Calu3 (cell line): ENCODE data around the gene KIF6. TPM values are rescaled to one million over a fixed set of nuclear protein-coding genes. Genes with fewer than 3 reads are reported as not detected.
A peak's percentile ranks its signal among the peaks of the same experiment; 100 is the strongest.
"Not testable (repeated sequence)": the region's sequence is repeated elsewhere in the genome, so short reads cannot be mapped to it uniquely, and the experiment has no call there.

Experiments
- BruUV-seq: library from RNA; stranded (reverse); fragments of 400-500 nt; replicated peaks from 2 replicates; lab custom pipeline; 2021; lab: Mats Ljungman, UMichigan
- CTCF ChIA-PET: fragments of 300-600 bp; sonication (Branson Sonifier 250); formaldehyde crosslinking; loops from one replicate; lab custom pipeline; 2022; ENCODE audit warnings: antibody characterized with exemption; lab: Charles Lee
- DNase-seq: peaks from one replicate; pipeline ENCODE4 v3.0.0; 2022
- H3K27ac Mint-ChIP-seq: one replicate; pipeline ENCODE4 v1.8.0; 2022; ENCODE audit warnings: mixed read lengths; ENCODE audit not compliant: unreplicated experiment
- H3K27me3 Mint-ChIP-seq: one replicate; pipeline ENCODE4 v1.8.0; 2022; ENCODE audit warnings: mixed read lengths; ENCODE audit not compliant: unreplicated experiment
- H3K36me3 Mint-ChIP-seq: one replicate; pipeline ENCODE4 v1.8.0; 2022; ENCODE audit warnings: mild to moderate bottlenecking, moderate library complexity, mixed read lengths; ENCODE audit not compliant: insufficient read depth, unreplicated experiment
- H3K4me1 Mint-ChIP-seq: one replicate; pipeline ENCODE4 v1.8.0; 2022; ENCODE audit warnings: mild to moderate bottlenecking, low read depth, mixed read lengths; ENCODE audit not compliant: unreplicated experiment
- H3K4me3 Mint-ChIP-seq: one replicate; pipeline ENCODE4 v1.8.0; 2022; ENCODE audit warnings: mild to moderate bottlenecking, low read depth, moderate library complexity, mixed read lengths; ENCODE audit not compliant: unreplicated experiment
- H3K9me3 Mint-ChIP-seq: one replicate; pipeline ENCODE4 v1.8.0; 2022; ENCODE audit warnings: low read depth, mixed read lengths; ENCODE audit not compliant: unreplicated experiment
- CTCF ChIP-seq: fragments of 200-600 bp; IDR thresholded peaks from one replicate; pipeline ENCODE4 v1.8.0; 2022; ENCODE audit warnings: antibody characterized with exemption; ENCODE audit not compliant: unreplicated experiment
- intact Hi-C: fragments of 100-400 bp; cut with micrococcal nuclease; formaldehyde crosslinking; loops from one replicate; pipeline ENCODE4 v1.10.0; 2022; ENCODE audit not compliant: unreplicated experiment
- total RNA-seq: library from RNA; stranded (reverse); gene quantifications from 2 replicates; pipeline ENCODE4 v1.2.3, GENCODE V29; 2022

The KIF6 gene
- total RNA-seq, 1 experiment from 2014 or later: 0.45 TPM

GRCh38 chr6:39292637-39293036 lies 432.6 kb downstream of the KIF6 start:
- peaks cover 3% of the 10 kb centered on the region for H3K9me3 Mint-ChIP-seq
- CTCF ChIA-PET: interaction anchor here (1.3 kb wide), 1 partner anchor 10 kb away, joined by 3 read pairs; no protein-coding TSS in a partner anchor
- BruUV-seq: no TSS peak

GRCh38 chr6:39289490-39289889 lies 435.7 kb downstream of the KIF6 start:
- peaks cover 3% of the 10 kb centered on the region for H3K9me3 Mint-ChIP-seq
- intact Hi-C loops: no loop called here

More at GRCh38 chr6:39292637-39293036, 432.6 kb downstream of the KIF6 start:
- Mint-ChIP-seq H3K36me3 (no peaks in the 10 kb centered on the region), H3K4me1 (peaks cover 48% of the 10 kb centered on the region), H3K27me3 (no peaks in the 10 kb centered on the region), H3K27ac (peak overlapping the region; percentile 25), H3K4me3 (no peak overlapping the region)
- intact Hi-C loops: no loop called here
- no peak for DNase-seq
- TF ChIP-seq CTCF: no peak

GRCh38 chr6:39287601-39288000 lies 437.6 kb downstream of the KIF6 start:
- no peak overlapping the region for H3K4me3 Mint-ChIP-seq
- CTCF ChIA-PET: no interaction called here

More at GRCh38 chr6:39289490-39289889, 435.7 kb downstream of the KIF6 start:
- Mint-ChIP-seq H3K36me3 (no peaks in the 10 kb centered on the region), H3K4me3 (no peak overlapping the region), H3K27ac (no peak overlapping the region), H3K27me3 (no peaks in the 10 kb centered on the region), H3K4me1 (peaks cover 18% of the 10 kb centered on the region)
- CTCF ChIA-PET: no interaction called here
- BruUV-seq: no TSS peak
- TF ChIP-seq CTCF: no peak
- no peak for DNase-seq

GRCh38 chr6:39286596-39286995 lies 438.6 kb downstream of the KIF6 start:
- H3K27ac Mint-ChIP-seq, H3K36me3 Mint-ChIP-seq, intact Hi-C loops, BruUV-seq, H3K4me3 Mint-ChIP-seq, H3K27me3 Mint-ChIP-seq, H3K9me3 Mint-ChIP-seq, DNase-seq: not testable (repeated sequence)
- H3K4me1 Mint-ChIP-seq: peaks cover 19% of the 10 kb centered on the region
- CTCF ChIA-PET: interaction anchor here (0.6 kb wide), 1 partner anchor 97 kb away, joined by 3 read pairs; no protein-coding TSS in a partner anchor

More at GRCh38 chr6:39287601-39288000, 437.6 kb downstream of the KIF6 start:
- H3K4me1 Mint-ChIP-seq: peaks cover 15% of the 10 kb centered on the region
- BruUV-seq: no TSS peak
- DNase-seq: no peak
- no peak for TF ChIP-seq CTCF
- peaks cover 3% of the 10 kb centered on the region for H3K9me3 Mint-ChIP-seq
- no peaks in the 10 kb centered on the region for H3K36me3 Mint-ChIP-seq
- no peaks in the 10 kb centered on the region for H3K27me3 Mint-ChIP-seq
- no peak overlapping the region for H3K27ac Mint-ChIP-seq
- intact Hi-C loops: no loop called here

GRCh38 chr6:39282774-39283173 lies 442.4 kb downstream of the KIF6 start:
- no peak for TF ChIP-seq CTCF
- Mint-ChIP-seq H3K4me3 (no peak overlapping the region), H3K4me1 (peaks cover 36% of the 10 kb centered on the region), H3K9me3 (no peaks in the 10 kb centered on the region), H3K27me3 (no peaks in the 10 kb centered on the region), H3K27ac (peak overlapping the region; percentile 1), H3K36me3 (peaks cover 5% of the 10 kb centered on the region)
- no peak for DNase-seq
- intact Hi-C loops: loop anchor here (5.0 kb wide), 1 partner anchor 95 kb away; no protein-coding TSS in a partner anchor
- no TSS peak for BruUV-seq
- CTCF ChIA-PET: interaction anchor here (0.7 kb wide), 1 partner anchor 37 kb away, joined by 4 read pairs; no protein-coding TSS in a partner anchor
